PC-3 (cell line): ENCODE data around the gene APOL1. TPM values are rescaled to one million over a fixed set of nuclear protein-coding genes. Genes with fewer than 3 reads are reported as not detected.
"Not testable (repeated sequence)": the region's sequence is repeated elsewhere in the genome, so short reads cannot be mapped to it uniquely, and the experiment has no call there.

Experiments used
- ATAC-seq: fragments of 200-7000 bp; cut with Tn5 transposase; 2 replicates; pipeline ENCODE4 v1.9.1; 2020; ENCODE audit warnings: mild to moderate bottlenecking, moderate library complexity
- BruUV-seq: library from RNA; stranded (reverse); fragments of 400-500 nt; replicated peaks from 2 replicates; lab custom pipeline; 2021; lab: Mats Ljungman, UMichigan
- CTCF ChIA-PET: fragments of 300-600 bp; sonication (Branson Sonifier 250); formaldehyde crosslinking; loops from one replicate; lab custom pipeline; 2022; ENCODE audit warnings: antibody characterized with exemption; lab: Charles Lee
- POLR2A ChIA-PET: fragments of 300-600 bp; sonication (Branson Sonifier 250); formaldehyde crosslinking; loops from one replicate; lab custom pipeline; 2022; ENCODE audit warnings: antibody characterized with exemption; ENCODE audit not compliant: unreplicated experiment; lab: Charles Lee
- DNase-seq: peaks from one replicate; pipeline ENCODE4 v3.0.0-alpha.2; 2015
- H2AFZ ChIP-seq: fragments of 300-600 bp; sonication (generic); 2 replicates; pipeline ENCODE4 v1.6.0; 2016; ENCODE audit warnings: antibody characterized with exemption, low read length
- H3F3A ChIP-seq: fragments of 300-600 bp; sonication (generic); one replicate; pipeline ENCODE4 v1.6.0; 2017; ENCODE audit warnings: antibody characterized with exemption, low read length, control low read depth, mild to moderate bottlenecking; ENCODE audit not compliant: unreplicated experiment
- H3K27ac ChIP-seq: fragments of 300-600 bp; sonication (generic); 2 replicates; pipeline ENCODE4 v1.5.1; 2016; ENCODE audit warnings: mild to moderate bottlenecking, low read length
- H3K27me3 ChIP-seq: fragments of 300-600 bp; sonication (generic); 2 replicates; pipeline ENCODE4 v1.6.1; 2016; ENCODE audit warnings: low read length, mixed read lengths
- H3K36me3 ChIP-seq: fragments of 300-600 bp; sonication (generic); 2 replicates; pipeline ENCODE4 v1.6.1; 2016; ENCODE audit warnings: low read depth, mixed run types, low read length, mixed read lengths
- H3K4me1 ChIP-seq: fragments of 300-600 bp; sonication (generic); 2 replicates; pipeline ENCODE4 v1.5.1; 2016; ENCODE audit warnings: low read length; ENCODE audit not compliant: insufficient read depth
- H3K4me2 ChIP-seq: fragments of 300-600 bp; sonication (generic); 2 replicates; pipeline ENCODE4 v1.6.0; 2016; ENCODE audit warnings: low read length
- H3K4me3 ChIP-seq: fragments of 300-600 bp; sonication (generic); 2 replicates; pipeline ENCODE4 v1.5.1; 2016; ENCODE audit warnings: mild to moderate bottlenecking, low read length, mixed read lengths
- H3K79me2 ChIP-seq: fragments of 300-600 bp; sonication (generic); 2 replicates; pipeline ENCODE4 v1.6.1; 2017; ENCODE audit warnings: low read length, mixed read lengths
- H3K9ac ChIP-seq: fragments of 300-600 bp; sonication (generic); 2 replicates; pipeline ENCODE4 v1.6.0; 2016; ENCODE audit warnings: mild to moderate bottlenecking, low read length
- H3K9me2 ChIP-seq: fragments of 300-600 bp; sonication (generic); replicated peaks from 2 replicates; pipeline ENCODE4 v1.6.1; 2016; ENCODE audit warnings: mixed run types, low read length, mixed read lengths
- H3K9me3 ChIP-seq: fragments of 300-600 bp; sonication (generic); 2 replicates; pipeline ENCODE4 v1.6.1; 2016; ENCODE audit warnings: low read length, mixed read lengths
- H4K20me1 ChIP-seq: fragments of 300-600 bp; sonication (generic); 2 replicates; pipeline ENCODE4 v1.6.1; 2016; ENCODE audit warnings: low read length, mixed read lengths
- CTCF ChIP-seq: fragments of 300-600 bp; sonication (generic); conservative IDR thresholded peaks from 2 replicates; pipeline ENCODE4 v1.5.1; 2017; ENCODE audit warnings: antibody characterized with exemption, low read depth, mild to moderate bottlenecking, low read length
- EZH2 ChIP-seq: fragments of 300-600 bp; sonication (generic); IDR thresholded peaks from one replicate; pipeline ENCODE4 v1.6.1; 2017; ENCODE audit warnings: antibody characterized with exemption, mild to moderate bottlenecking, low read length; ENCODE audit not compliant: unreplicated experiment
- EZH2phosphoT487 ChIP-seq: fragments of 300-600 bp; sonication (generic); IDR thresholded peaks from 2 replicates; pipeline ENCODE4 v1.6.1; 2018; ENCODE audit warnings: mild to moderate bottlenecking, antibody characterized with exemption, low read length, borderline replicate concordance
- intact Hi-C: fragments of 100-400 bp; cut with micrococcal nuclease; formaldehyde crosslinking; loops from 2 replicates; pipeline ENCODE4 v1.9.0; 2023
- total RNA-seq: library from RNA; depleted of rRNA; stranded (reverse); fragments of >200 nt; gene quantifications from 2 replicates; pipeline ENCODE4 v1.2.3, GENCODE V29; 2014

APOL1 gene
- total RNA-seq, 1 experiment from 2014 or later = not detected

GRCh38 chr22:36267896-36268485 is 15.1 kb downstream of the APOL1 start:
- Histone ChIP-seq H3K4me3 (no peak overlapping the region), H3K9me3 (no peaks in the 10 kb centered on the region), H3K27me3 (no peaks in the 10 kb centered on the region), H3K9me2 (no peaks in the 10 kb centered on the region), H3K27ac (no peak overlapping the region), H3K9ac (no peak overlapping the region), H2AFZ (no peak overlapping the region), H4K20me1 (no peaks in the 10 kb centered on the region), H3K79me2 (no peaks in the 10 kb centered on the region), H3K4me1 (no peaks in the 10 kb centered on the region), H3K36me3 (no peaks in the 10 kb centered on the region), H3K4me2 (no peak overlapping the region), H3F3A (no peaks in the 10 kb centered on the region)
- CTCF ChIA-PET = no interaction called here
- ATAC-seq (no peak), DNase-seq (no peak)
- POLR2A ChIA-PET = no interaction called here
- TF ChIP-seq EZH2phosphoT487 (no peak), EZH2 (no peak), CTCF (no peak)
- no TSS peak for BruUV-seq
- intact Hi-C loops = no loop called here

GRCh38 chr22:36271231-36271630 is 18.3 kb downstream of the APOL1 start:
- intact Hi-C loops, ATAC-seq, H3K79me2 ChIP-seq, H3K9ac ChIP-seq, H3K4me1 ChIP-seq, CTCF ChIA-PET, H2AFZ ChIP-seq, H3K27me3 ChIP-seq, H3F3A ChIP-seq, H3K9me2 ChIP-seq, H4K20me1 ChIP-seq, H3K9me3 ChIP-seq, H3K4me3 ChIP-seq, DNase-seq, BruUV-seq, H3K27ac ChIP-seq, H3K36me3 ChIP-seq, H3K4me2 ChIP-seq: not testable (repeated sequence)
- POLR2A ChIA-PET = interaction anchor here (0.6 kb wide), 1 partner anchor 37 kb away, joined by 3 read pairs; no protein-coding TSS in a partner anchor

DNA sequence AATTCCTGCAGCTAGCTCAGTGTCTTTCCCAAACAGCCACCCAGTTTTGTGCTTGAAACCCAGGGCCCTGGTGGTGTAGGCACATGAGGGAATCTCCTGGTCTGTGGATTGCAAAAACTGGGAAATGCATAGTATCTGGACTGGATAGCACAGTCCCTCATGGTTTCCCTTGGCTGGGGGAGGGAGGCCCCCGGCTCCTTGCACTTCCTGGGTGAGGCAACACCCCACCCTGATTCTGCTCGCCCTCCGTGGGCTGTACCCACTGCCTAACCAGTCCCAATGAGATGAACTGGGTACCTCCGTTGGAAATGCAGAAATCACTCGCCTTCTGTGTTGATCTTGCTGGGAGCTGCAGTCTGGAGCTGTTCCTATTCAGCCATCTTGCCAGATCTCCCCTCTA is 19.0 kb downstream of the APOL1 start:
- H3K9ac ChIP-seq, H4K20me1 ChIP-seq, H3K4me1 ChIP-seq, H3F3A ChIP-seq, H3K27ac ChIP-seq, H3K79me2 ChIP-seq, BruUV-seq, H2AFZ ChIP-seq, H3K4me3 ChIP-seq, DNase-seq, CTCF ChIA-PET, H3K9me2 ChIP-seq, H3K9me3 ChIP-seq, H3K36me3 ChIP-seq, POLR2A ChIA-PET, H3K4me2 ChIP-seq, H3K27me3 ChIP-seq, intact Hi-C loops, ATAC-seq: not testable (repeated sequence)

DNA sequence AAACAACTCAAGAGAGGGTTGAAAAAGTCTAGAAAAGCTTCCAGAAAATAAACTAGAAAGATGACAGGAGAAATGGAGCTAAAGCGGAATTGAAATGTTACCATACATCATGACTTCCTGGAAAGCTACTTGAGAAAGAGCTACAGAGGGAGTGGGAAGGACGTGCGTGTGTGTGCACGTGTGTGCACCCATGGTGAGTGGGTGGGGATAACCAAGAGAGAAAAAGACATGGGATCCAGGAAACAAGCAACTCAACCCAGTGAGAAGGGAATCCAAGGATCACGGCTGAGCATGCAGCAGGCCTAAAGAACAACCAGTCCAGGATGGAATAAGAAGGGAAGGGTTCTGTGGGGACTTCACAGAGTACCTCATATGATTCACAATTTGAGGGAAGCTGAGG is 21.6 kb downstream of the APOL1 start:
- no peaks in the 10 kb centered on the region for H3K36me3 ChIP-seq
- H4K20me1 ChIP-seq = no peaks in the 10 kb centered on the region
- H2AFZ ChIP-seq = no peak overlapping the region
- H3K9ac ChIP-seq = no peak overlapping the region
- ATAC-seq (no peak), DNase-seq (no peak)
- H3K4me2 ChIP-seq = no peak overlapping the region
- TF ChIP-seq EZH2phosphoT487 (no peak), CTCF (no peak), EZH2 (no peak)
- H3F3A ChIP-seq = no peaks in the 10 kb centered on the region
- POLR2A ChIA-PET = no interaction called here
- no peaks in the 10 kb centered on the region for H3K79me2 ChIP-seq
- H3K4me3 ChIP-seq = no peak overlapping the region
- H3K9me2 ChIP-seq = no peaks in the 10 kb centered on the region
- H3K4me1 ChIP-seq = no peaks in the 10 kb centered on the region
- H3K9me3 ChIP-seq = no peaks in the 10 kb centered on the region
- intact Hi-C loops = no loop called here
- H3K27me3 ChIP-seq = no peaks in the 10 kb centered on the region
- BruUV-seq = no TSS peak
- CTCF ChIA-PET = no interaction called here
- H3K27ac ChIP-seq = no peak overlapping the region
